UCSD-AML1 (cell line): Measurements from ENCODE around the gene VAMP4.
"Not testable (repeated sequence)": the region's sequence is repeated elsewhere in the genome, so short reads cannot be mapped to it uniquely, and the experiment has no call there.

Experiments
- DNase-seq: peaks from one replicate; lab custom pipeline; 2025; ENCODE audit not compliant: unreplicated experiment; lab: John Stamatoyannopoulos, UW

Gene VAMP4

DNA sequence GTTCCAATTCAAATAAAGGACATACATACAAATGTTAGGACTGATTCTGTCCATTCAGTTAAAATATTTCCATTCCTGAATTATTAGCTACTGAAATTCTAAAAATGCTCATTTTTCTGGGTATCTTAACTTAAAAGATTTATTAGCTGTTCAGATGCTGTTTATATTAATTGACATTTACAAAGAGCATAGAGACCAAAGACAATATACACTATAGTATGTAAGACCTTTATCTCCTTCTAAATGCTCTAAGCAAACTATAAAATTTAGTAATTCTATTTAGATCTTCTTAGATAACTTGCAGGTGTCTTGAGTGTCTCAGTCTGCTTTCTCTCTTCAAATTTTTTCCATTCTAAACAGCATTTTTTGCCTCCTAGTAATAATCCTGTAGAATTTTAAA, 39.3 kb downstream of the VAMP4 start:
- DNase-seq = no peak

DNA sequence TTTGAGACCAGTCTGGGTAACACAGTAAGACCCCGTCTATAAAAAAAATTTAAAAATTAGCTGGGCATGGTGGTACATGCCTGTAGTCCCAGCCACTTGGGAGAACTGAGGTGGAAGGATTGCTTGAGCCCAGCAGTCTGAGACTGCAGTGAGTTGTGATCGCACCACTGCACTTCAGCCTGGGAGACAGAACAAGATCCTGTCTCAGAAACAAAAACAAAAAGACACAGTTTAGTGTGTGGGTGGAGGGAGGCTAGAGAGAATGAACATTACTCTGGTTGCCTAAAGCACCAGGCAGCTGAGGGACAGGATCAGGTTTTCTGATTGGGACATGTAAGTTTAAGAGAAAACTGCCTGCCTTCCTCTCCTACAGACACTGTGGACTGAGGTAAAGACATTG, 42.3 kb downstream of the VAMP4 start:
- DNase-seq = no peak

DNA sequence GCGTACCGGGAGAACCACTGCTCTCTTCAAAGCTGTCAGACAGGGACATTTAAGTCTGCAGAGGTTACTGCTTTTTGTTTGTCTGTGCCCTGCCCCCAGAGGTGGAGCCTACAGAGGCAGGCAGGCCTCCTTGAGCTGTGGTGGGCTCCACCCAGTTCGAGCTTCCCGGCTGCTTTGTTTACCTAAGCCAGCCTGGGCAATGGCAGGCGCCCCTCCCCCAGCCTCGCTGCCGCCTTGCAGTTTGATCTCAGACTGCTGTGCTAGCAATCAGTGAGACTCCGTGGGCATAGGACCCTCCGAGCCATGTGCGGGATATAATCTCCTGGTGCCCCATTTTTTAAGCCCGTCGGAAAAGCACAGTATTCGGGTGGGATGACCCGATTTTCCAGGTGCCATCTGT, 46.1 kb downstream of the VAMP4 start:
- DNase-seq = not testable (repeated sequence)

DNA sequence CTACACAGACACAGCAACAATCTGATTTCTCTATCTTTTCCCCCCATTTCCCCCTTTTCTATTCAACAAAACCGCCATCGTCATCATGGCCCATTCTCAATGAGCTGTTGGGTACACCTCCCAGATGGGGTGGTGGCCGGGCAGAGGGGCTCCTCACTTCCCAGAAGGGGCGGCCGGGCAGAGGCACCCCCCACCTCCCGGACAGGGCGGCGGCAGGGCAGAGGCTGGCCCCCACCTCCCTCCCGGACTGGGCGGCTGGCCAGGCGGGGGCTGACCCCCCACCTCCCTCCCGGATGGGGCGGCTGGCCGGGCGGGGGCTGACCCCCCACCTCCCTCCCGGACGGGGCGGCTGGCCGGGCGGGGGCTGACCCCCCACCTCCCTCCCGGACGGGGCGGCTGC, 48.3 kb downstream of the VAMP4 start:
- not testable (repeated sequence) for DNase-seq

DNA sequence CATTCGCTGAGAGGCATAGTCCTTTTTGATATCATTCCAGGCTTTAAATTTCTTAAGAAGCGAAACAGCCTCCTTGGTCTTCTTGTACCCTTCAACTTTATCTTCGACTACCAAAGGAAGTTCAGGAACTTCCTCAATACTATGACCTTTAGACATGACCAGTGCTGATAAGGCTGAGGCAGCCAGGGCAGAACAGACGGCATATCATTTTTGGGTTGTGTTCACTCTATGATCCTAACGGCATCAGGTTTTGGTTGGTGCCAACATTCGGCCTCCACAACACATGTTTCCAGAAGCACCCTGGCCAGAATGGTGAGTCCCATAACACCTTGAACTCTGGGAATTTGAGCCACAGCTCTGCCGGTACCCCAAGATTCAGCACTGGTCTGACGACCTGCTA, 58.0 kb downstream of the VAMP4 start:
- DNase-seq = no peak

DNA sequence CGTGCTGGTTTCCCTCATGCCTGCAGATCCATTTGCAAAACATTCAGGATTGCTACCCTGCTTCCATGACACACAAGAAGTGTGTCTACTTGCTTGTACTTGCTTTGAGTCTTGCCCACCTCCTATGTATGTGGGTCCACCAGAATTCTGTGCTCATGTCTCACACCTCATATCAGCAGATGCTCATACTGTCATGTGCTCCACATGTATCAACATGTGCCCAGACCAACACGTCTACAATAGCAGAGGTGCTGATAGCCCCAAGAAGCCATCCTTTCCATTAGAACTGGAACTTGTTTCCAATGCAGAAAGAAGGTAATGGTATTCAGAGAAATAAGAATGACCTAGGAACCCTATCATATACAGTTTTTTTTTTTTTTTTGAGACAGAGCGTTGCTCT, 61.5 kb downstream of the VAMP4 start:
- no peak for DNase-seq

DNA sequence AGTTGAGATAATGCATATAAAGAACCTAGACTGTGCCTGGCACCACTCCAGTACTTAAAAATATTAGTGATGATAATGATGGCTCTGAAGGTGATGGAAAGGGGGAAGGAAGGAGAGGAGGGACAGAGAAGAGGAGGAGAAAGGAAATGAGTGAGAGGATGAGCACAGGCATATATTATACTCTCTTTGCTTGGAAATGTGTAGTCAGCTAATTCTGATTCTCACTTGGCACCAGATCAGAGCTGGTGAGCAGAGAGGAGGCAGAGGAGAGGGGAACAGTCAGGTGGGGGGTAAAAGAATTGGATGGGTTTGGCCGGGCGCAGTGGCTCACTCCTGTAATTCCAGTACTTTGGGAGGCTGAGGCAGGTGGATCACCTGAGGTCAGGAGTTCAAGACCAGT, 65.0 kb downstream of the VAMP4 start:
- DNase-seq = no peak

DNA sequence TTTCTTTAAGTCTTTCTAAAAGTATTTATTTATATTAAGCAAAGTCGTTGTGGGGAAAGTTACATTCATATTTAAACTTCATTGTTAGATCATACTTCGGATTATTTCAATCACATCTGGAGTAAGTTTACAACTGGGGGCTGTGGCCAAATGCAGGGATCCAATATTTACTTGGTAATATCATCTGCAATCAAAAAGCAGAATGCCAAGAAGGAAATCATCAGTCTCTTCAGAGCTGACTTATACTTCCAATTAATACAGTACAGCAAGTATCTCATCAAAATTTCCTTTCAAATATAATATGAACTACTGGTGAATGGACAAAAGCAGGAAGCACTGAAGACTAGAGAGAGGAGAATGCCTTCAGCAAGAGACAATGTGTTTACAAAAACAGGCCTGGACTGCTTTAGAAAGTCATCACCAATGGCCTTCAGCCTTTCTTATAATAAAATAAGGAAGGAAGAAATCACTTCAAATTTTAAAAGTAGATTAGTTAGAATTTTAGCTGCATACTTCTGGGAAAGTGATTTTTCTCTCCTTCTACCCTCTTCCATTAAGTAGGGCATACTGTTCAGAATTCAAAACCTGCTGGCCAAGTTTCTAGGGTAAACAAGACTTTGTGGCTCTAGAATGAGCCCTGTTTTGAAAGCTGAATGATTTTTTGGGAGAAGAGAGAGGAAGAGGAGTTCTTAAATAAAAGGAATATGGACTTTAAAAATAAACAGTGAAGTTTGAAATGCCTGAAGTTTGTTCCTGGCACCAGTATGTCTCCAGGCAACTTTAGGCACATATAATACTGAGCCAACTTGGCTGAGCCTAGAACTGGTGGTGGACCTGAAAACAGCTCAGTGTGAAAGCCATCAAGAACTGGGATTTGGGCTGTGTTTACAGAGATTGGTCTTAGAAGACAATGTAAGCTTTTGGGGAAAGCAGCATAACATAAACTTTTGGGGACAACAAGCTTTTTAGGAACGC, 67.1 kb downstream of the VAMP4 start:
- DNase-seq = no peak

DNA sequence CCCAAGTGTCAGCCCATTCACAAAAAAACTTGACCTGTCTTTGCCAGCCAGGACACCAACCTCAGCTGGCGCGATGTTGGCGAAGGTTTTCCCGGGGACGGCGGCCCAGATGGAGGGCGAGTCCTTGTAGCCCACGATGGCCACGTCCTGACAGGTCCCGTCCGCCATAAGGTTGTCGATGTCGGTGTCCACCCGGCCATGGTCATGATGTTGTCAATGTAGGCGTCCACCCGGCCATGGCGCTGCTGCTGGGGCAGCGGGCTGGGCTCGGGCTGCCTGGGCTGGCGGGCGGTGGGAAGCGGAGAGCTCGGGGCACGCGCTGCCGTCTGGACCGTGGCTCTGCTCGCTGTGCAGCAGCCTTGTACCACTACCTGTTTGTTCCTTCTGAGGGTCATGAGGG, 71.1 kb downstream of the VAMP4 start:
- no peak for DNase-seq

DNA sequence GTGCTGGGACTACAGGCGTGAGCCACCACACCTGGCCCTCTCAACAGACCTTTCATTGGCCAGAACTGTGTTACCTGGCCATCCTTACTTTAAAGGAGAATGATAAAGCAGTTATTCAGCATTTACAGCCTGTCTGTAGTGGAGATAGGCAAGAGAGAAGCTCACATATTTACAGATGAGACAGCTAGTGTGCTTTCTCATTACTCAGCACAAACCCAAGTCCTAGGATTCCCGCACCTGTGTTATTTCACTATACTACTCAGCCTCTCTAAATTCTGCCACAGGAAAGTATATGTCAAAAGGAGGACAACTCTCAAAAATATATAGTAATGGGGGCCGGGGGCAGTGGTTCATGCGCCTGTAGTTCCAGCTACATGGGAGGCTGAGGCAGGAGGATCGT, 73.5 kb downstream of the VAMP4 start:
- no peak for DNase-seq

DNA sequence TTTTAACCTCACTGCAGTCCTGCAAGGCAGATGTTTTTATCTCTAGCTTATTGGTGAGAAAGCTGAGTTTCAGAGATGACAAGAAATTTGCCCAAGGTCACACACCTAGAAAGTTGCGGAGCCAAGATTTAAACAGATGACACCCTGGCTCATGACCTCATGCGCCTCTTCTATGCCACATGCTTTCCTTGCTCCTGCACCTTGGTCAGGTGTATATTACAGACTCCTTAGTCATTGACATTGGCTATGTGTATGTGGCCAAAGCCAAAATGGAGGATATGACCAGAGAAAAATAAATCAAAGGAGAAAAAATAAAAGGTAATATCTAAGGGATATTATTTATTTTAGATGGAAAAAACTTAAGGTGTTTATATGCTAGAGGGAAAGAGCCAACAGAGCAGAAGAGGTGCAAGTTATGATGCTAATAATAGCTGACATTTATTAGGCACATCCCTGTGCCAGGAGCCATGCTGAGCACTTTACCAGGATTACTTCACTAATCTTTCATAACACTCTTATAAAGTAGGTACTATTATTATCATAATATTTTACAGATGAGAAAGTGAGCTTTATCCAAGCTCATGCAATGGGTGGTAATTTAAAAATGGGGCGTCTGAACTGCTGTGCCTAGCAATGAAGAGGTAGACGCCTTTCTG, 75.6 kb downstream of the VAMP4 start:
- DNase-seq = no peak

DNA sequence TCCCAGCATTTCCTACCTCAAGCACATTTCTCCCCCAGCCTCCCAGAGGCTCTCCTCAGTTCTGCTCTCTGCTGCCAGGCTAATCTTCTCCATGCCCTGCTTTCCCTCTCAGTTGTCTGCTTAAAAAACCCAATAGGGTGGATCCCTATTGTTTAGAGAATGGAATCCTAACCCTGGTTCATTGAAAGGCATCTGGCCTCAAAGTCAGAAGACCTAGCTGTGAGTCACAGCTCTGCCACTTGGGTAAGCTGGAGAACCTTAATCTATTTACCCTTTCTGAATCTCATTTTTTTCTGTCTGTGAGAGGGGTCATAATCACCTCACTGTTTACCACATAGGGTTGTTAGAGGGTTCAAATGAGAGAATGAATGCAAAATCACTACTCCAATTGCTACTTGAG, 76.9 kb downstream of the VAMP4 start:
- DNase-seq = no peak

DNA sequence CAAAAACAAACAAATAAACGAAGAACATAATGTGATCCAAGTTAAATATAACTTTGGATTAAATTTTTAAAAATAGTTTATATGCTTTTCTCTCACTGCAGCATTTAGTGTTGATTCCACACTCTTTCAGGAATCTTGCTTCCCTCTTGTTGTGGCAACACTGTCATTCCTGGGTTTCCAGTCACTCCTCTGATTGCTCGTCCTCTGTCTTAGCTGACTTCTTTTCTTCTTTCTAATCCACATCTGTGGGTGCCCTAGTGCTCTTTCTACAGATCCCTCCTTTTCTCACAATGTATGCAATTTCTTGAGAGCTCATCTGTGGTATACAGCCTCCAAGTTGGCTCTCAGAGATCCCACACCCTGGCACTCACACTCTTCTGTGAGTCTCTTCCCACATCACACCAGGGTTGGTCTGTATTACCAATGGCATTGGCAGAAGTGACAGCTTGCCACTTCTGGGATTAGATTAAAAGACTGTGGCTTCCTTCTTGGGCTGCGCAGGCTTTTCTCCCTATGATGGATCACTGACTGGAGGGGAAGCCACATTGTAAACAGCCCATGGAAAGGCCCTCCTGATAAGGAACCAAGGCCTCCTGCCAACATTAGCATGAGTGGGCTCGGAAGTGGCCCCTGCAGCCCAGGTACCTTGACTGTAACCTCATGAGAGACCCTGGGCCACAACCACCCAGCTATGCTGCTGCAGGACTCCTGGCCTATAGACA, 77.8 kb downstream of the VAMP4 start:
- peak; percentile 64 for DNase-seq

DNA sequence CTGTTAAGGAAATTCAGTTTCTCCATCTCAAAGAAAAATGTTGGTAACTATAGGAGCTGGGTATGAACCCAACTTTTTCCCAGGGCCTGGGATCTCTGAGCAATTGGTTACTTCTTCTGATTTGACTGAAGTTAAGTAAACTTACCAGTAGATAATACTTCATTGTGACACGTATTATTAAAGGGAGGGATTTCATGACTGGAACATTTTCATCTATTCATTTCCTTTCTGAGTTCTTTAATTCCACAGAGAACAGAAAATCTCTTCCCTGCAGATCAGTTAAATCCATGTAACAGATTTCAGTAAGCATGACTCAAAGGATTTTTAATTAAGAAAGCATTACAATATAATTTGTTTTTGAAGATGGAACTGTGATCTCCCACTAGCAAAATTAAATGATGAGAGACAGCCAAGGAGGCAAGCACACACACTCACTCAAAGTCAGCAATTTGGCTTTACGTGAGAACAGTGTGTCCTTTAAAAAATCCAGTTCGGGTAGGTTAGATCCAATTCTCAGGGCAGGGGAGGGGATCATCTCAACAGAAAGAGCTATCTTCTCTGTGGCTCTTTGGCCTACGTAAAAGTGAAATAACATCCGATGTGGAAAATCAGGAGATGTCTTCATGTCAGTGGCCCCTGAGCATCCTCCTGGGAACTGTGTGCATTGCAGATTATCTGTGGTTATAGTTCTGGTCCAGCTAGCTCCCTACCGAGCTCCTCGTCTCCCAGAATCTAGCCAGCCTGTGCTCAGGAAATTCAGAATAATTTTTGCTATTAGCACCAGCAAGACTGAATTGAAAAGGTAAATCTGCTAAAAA, 78.6 kb downstream of the VAMP4 start:
- DNase-seq = no peak

DNA sequence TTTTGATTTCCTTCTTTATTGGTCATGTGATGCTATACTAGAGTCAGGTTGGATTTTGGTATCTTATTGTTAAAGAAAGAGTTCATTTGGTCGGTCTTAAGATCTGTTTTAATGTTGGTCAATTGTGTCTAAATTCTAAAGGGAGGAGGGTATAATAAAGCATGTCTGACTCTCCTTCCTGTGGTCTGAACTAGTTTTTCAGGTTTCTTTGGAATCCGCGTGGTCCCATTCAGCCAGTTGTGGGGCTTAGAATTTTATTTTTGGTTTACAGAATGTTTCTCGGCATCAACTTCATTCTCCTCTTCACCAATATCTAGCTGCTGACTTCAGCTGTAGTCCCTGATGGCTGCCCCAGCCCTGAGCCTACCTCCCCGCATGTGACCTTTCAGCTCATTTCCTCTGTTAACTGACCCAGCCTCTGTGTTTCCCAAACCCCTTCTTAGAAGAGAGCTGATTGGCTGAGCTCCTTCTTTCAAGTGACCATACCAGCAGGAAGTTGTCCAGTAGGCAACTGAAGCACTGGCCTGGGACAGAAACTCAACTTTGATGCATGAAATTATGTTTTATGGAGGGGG, 80.7 kb downstream of the VAMP4 start:
- DNase-seq = no peak

DNA sequence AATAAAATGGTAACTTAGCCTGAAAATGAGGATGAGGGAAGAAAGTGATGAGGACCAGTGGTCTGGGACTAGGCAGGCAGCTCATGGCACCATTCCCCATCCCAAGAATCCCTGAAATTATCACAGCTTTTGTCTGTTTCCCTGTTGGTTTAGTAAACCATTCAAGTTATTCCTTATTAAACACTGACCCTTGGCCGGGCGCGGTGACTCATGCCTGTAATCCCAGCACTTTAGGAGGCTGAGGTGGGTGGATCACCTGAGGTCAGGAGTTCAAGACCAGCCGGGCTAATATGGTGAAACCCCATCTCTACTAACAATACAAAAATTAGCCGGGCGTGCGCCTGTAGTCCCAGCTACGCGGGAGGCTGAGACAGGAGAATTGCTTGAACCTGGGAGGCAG, 85.7 kb downstream of the VAMP4 start:
- DNase-seq = not testable (repeated sequence)

DNA sequence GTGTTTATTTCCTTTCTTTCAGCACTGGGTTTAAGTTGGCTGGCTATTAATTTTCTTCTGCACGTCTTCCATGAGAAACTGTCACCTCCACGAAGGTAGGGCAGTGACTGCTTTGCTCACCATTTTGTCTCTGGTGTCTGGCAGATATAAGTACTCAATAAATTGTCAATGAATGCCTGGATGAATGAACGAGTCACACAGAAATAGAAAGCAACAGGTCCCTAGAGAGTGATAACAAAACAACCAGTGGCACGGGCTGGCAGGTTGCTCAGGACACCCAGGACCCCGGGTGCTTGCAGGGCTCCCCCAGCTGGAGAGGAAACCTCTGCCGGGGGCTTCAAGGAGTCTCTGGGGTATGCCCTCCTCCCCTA, 86.1 kb downstream of the VAMP4 start:
- DNase-seq = no peak

DNA sequence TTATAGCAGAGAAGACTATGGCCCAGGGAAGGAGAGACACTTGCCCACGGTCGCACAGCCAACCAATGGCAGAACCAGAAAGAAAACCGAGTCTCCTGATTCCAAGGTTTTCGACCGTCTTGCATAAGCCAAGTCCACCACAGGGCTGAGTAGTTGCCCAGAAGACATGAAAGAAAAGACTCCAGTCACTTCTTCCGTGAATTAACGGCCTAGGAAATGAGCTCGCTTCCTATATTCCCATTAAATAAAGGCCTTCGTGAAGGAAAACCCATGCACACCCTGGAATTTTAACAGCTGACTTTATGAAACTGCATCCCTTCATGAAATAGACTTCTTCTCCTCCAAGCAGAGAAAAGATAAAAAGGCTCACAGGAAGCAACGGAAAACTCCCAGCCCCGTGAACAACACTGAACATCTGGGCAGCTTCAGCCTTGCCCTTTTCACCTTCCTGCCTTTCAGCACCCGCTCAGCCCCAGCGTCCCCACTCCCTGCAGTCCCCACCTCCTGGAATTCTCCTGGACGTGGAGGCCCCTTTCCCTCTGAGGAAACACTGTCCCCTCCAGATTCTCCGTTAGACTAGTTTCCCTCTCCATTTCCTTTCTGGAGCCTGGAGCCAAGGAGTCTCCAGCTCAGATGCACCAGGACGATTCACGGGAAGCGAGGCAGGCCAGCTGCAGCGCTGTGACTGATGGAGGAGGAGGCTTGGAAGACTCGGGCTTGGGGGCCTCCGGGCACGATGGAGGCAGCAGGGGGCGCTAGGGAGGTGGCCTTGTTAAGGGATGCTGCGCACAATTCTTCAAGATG, 86.7 kb downstream of the VAMP4 start:
- peak; percentile 90 for DNase-seq

DNA sequence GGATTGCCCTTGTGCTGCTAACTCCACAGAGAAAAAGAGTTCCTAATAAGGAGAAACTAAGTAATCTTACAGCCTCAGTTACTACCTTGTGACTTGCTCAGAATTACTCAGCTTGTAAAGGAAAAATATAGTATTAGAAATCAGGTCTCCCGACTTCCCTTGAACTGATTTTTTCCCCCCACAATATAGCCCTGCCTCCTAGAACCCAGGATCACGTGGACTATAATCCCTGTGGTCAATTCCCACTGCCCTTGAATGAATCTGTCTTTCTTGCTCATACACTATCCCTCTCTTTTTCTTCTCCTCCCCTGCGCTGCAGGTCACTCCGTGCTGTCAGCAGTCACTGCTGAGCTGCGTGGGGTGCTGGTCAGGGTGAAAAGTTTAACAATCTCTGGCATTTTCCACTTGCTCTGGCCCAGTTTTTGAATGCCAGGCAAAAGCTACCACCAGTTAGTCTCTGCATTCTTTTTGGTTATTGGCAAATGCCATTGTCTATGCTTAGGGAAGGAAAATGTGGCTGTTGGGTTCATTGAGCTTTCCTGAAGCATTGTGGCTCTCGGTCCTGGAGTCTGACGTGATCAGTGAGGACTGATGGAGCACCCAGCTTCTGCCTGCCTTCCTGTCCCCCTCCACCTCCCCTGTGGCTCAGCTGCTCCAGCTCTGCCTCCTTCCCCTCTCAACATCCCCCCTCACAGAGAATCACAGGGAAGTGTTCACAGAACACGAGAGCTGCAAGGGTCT, 87.5 kb downstream of the VAMP4 start:
- peak; percentile 23 for DNase-seq
